PC-9 (cell line): ENCODE data around the gene MAN1C1. TPM values are rescaled to one million over a fixed set of nuclear protein-coding genes. Genes with fewer than 3 reads are reported as not detected.
A peak's percentile ranks its signal among the peaks of the same experiment; 100 is the strongest.
"Not testable (repeated sequence)": the region's sequence is repeated elsewhere in the genome, so short reads cannot be mapped to it uniquely, and the experiment has no call there.

Source experiments
- BruUV-seq: library from RNA; stranded (reverse); fragments of 400-500 nt; replicated peaks from 2 replicates; lab custom pipeline; 2021; lab: Mats Ljungman, UMichigan
- CTCF ChIA-PET: fragments of 300-600 bp; sonication (Branson Sonifier 250); formaldehyde crosslinking; loops from one replicate; lab custom pipeline; 2022; ENCODE audit warnings: antibody characterized with exemption; lab: Charles Lee
- POLR2A ChIA-PET: fragments of 300-600 bp; sonication (Branson Sonifier 250); formaldehyde crosslinking; loops from one replicate; lab custom pipeline; 2022; ENCODE audit warnings: antibody characterized with exemption; ENCODE audit not compliant: unreplicated experiment; lab: Charles Lee
- DNase-seq, 2 experiments: peaks; one replicate each; pipeline versions ENCODE4 v3.0.0 to v3.0.0-alpha.2; 2015 to 2022; ENCODE audit warnings: mixed read lengths in 1 of 2
- H2AFZ ChIP-seq: fragments of 200-600 bp; sonication (generic); 2 replicates; pipeline ENCODE4 v1.8.1; 2017; ENCODE audit warnings: antibody characterized with exemption
- H3F3A ChIP-seq: fragments of 200-600 bp; sonication (generic); 2 replicates; pipeline ENCODE4 v1.8.1; 2017; ENCODE audit warnings: antibody characterized with exemption, mild to moderate bottlenecking, low read depth; ENCODE audit not compliant: insufficient read depth
- H3K27ac ChIP-seq: fragments of 200-600 bp; sonication (generic); 2 replicates; pipeline ENCODE4 v1.6.1; 2016; ENCODE audit warnings: mixed run types
- H3K27me3 ChIP-seq: fragments of 200-600 bp; sonication (generic); 2 replicates; pipeline ENCODE4 v1.6.1; 2016; ENCODE audit warnings: low read depth, mixed run types; ENCODE audit not compliant: insufficient read depth
- H3K36me3 ChIP-seq: fragments of 200-600 bp; sonication (generic); 2 replicates; pipeline ENCODE4 v1.6.1; 2016; ENCODE audit warnings: low read depth, mixed run types
- H3K4me1 ChIP-seq: fragments of 200-600 bp; sonication (generic); replicated peaks from 2 replicates; pipeline ENCODE4 v1.6.1; 2016; ENCODE audit warnings: mixed run types; ENCODE audit not compliant: insufficient read depth
- H3K4me2 ChIP-seq: fragments of 200-600 bp; sonication (generic); 2 replicates; pipeline ENCODE4 v1.6.1; 2017; ENCODE audit warnings: mixed run types
- H3K4me3 ChIP-seq: fragments of 200-600 bp; sonication (generic); 2 replicates; pipeline ENCODE4 v1.6.1; 2016; ENCODE audit warnings: mixed run types
- H3K79me2 ChIP-seq: fragments of 200-600 bp; sonication (generic); 2 replicates; pipeline ENCODE4 v1.6.1; 2017; ENCODE audit warnings: low read depth, mixed run types
- H3K9me2 ChIP-seq: fragments of 200-600 bp; sonication (generic); 2 replicates; pipeline ENCODE4 v1.8.1; 2017; ENCODE audit warnings: mild to moderate bottlenecking; ENCODE audit not compliant: insufficient read depth
- H3K9me3 ChIP-seq: fragments of 200-600 bp; sonication (generic); 2 replicates; pipeline ENCODE4 v1.8.1; 2016; ENCODE audit warnings: low read depth; ENCODE audit not compliant: insufficient read depth
- H4K20me1 ChIP-seq: fragments of 200-600 bp; sonication (generic); 2 replicates; pipeline ENCODE4 v1.8.1; 2017; ENCODE audit not compliant: insufficient read depth
- EZH2 ChIP-seq: fragments of 200-600 bp; sonication (generic); IDR thresholded peaks from 2 replicates; pipeline ENCODE4 v1.8.0; 2017; ENCODE audit warnings: antibody characterized with exemption, low read depth
- intact Hi-C: fragments of 100-400 bp; cut with micrococcal nuclease; formaldehyde crosslinking; loops from one replicate; pipeline ENCODE4 v1.10.0; 2022; ENCODE audit not compliant: unreplicated experiment
- total RNA-seq: library from RNA; stranded (reverse); gene quantifications from 2 replicates; pipeline ENCODE4 v1.2.3, GENCODE V29; 2021
- TF ChIP-seq, protein P1 (sequence below): fragments of 200-600 bp; sonication (generic); conservative IDR thresholded peaks from 2 replicates; pipeline ENCODE4 v1.6.1; 2017; ENCODE audit warnings: mixed run types, antibody characterized with exemption, mild to moderate bottlenecking, moderate library complexity

Gene MAN1C1
- total RNA-seq, 1 experiment from 2014 or later, result 0.41 TPM

DNA sequence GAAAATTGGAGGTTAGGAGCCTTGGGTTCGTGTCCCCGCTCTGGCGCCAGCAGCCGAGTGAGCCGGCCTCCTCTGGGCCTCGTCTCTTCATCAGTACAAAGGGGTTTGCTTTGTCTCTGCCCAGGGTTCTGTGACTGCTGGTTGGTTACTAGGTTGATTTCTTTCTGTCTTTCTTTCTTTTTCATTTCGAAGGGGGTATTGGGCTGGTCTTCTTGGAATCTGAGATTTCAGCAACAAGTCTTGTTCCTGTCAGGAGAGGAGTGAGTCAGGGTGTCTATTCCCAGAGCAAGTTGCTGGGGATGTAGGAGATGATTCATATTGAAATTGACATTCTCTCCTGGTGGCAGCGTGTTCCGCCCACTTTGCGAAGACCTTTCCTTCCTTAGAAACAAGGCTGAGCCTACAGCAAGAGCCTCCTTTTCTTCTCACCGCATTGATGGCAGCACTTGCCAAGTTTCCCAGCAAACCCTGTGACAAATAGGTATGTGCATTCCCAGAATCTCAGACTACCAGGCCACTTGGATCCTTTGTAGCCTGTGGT lies 79.2 kb downstream of the MAN1C1 start:
- peak; percentile 53 to 77 for DNase-seq
- no peak for TF ChIP-seq EZH2
- TF ChIP-seq, protein P1, sequence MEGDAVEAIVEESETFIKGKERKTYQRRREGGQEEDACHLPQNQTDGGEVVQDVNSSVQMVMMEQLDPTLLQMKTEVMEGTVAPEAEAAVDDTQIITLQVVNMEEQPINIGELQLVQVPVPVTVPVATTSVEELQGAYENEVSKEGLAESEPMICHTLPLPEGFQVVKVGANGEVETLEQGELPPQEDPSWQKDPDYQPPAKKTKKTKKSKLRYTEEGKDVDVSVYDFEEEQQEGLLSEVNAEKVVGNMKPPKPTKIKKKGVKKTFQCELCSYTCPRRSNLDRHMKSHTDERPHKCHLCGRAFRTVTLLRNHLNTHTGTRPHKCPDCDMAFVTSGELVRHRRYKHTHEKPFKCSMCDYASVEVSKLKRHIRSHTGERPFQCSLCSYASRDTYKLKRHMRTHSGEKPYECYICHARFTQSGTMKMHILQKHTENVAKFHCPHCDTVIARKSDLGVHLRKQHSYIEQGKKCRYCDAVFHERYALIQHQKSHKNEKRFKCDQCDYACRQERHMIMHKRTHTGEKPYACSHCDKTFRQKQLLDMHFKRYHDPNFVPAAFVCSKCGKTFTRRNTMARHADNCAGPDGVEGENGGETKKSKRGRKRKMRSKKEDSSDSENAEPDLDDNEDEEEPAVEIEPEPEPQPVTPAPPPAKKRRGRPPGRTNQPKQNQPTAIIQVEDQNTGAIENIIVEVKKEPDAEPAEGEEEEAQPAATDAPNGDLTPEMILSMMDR, result no peak
- H3K4me2 ChIP-seq, result peak overlapping the region; percentile 39; the same call in 1 of the 2 replicates
- H4K20me1 ChIP-seq, result no peaks in the 10 kb centered on the region
- no peak overlapping the region for H3K4me3 ChIP-seq
- H3K9me2 ChIP-seq, result no peaks in the 10 kb centered on the region
- peaks cover 20% of the 10 kb centered on the region; the same call in 1 of the 2 replicates for H3F3A ChIP-seq
- ChIA-PET POLR2A (no interaction called here), CTCF (no interaction called here)
- H3K79me2 ChIP-seq, result no peaks in the 10 kb centered on the region
- H2AFZ ChIP-seq, result no peak overlapping the region
- no TSS peak for BruUV-seq
- H3K9me3 ChIP-seq, result no peaks in the 10 kb centered on the region
- H3K27me3 ChIP-seq, result no peaks in the 10 kb centered on the region
- intact Hi-C loops, result loop anchor here (1.0 to 10.0 kb wide), 2 partner anchors 12 to 81 kb away; partner anchors contain the start of gene MAN1C1
- H3K4me1 ChIP-seq, result peaks cover 19% of the 10 kb centered on the region
- peak overlapping the region; percentile 64 for H3K27ac ChIP-seq
- H3K36me3 ChIP-seq, result no peaks in the 10 kb centered on the region

DNA sequence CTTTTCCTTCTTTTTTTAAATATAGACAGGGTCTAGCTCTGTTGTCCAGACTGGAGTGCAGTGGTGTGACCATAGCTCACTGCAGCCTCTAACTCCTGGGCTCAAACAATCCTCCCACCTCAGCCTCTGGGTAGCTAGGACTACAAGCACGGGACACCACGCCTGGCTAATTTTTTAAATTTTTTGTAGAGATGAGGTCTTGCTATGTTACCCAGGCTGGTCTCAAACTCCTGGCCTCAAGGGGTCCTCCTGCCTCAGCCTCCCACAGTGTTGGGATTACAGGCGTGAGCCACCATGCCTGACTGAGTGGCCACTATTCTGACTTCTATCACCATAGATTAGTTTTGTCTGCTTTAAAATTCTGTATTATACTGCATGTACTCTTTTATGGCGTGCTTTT lies 80.1 kb downstream of the MAN1C1 start:
- H3K4me3 ChIP-seq, H3K9me3 ChIP-seq, H3K27me3 ChIP-seq, H3K79me2 ChIP-seq, H3K4me2 ChIP-seq, DNase-seq, H2AFZ ChIP-seq, CTCF ChIA-PET, H3K36me3 ChIP-seq, BruUV-seq, POLR2A ChIA-PET, H4K20me1 ChIP-seq, H3K9me2 ChIP-seq: not testable (repeated sequence)
- Histone ChIP-seq H3K27ac (0 out of 2 replicates have a peak overlapping the region, but pooled peaks have one; percentile 9), H3K4me1 (peaks cover 19% of the 10 kb centered on the region), H3F3A (peaks cover 20% of the 10 kb centered on the region; the same call in 1 of the 2 replicates)
- intact Hi-C loops, result loop anchor here (10.0 kb wide), 1 partner anchor 82 kb away; the partner anchor contains the start of gene MAN1C1

DNA sequence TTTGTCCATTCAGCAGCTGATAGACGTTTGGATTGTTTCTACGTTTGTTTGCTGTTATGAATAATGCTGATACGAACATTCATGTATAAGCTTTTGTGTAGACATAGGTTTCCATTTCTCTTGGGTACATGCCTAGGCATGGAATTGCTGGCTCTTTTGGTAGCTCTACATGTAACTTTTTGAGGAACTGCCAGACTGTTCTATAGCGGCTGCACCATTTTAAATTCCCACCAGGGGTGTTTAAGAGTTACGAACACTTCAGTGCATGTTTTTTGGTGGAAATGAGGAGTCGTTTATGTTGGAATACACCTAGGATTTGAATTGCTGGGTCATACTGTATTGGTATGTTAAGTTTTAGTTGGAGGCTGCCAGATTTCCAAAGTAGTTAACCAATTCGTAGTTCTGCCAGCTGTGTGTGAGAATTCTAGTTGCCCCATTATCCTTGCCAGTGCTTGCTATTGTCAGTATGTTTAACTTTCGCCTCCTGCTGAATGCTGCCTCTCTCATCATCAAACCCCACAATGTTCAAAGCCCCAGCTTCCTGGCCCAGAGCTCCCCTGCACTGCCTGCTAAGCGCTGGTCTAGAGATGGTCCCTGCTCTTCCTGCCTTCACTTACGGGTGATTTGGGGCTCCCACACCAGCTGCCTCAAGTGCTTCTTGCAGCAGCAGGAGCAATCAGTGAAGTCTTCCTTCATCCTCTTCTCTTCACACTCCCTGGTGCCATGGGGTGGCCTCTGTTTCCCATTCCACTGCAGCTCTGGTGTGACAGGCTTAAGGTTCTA lies 81.0 kb downstream of the MAN1C1 start:
- intact Hi-C loops, result loop anchor here (10.0 kb wide), 1 partner anchor 83 kb away; the partner anchor contains the start of gene MAN1C1
- ChIA-PET CTCF (no interaction called here), POLR2A (interaction anchor here (0.6 kb wide), 1 partner anchor 62 kb away, joined by 4 read pairs; no protein-coding TSS in a partner anchor)
- no peaks in the 10 kb centered on the region for H3K79me2 ChIP-seq
- H4K20me1 ChIP-seq, result no peaks in the 10 kb centered on the region
- H3K9me2 ChIP-seq, result no peaks in the 10 kb centered on the region
- H3F3A ChIP-seq, result peaks cover 20% of the 10 kb centered on the region; the same call in 1 of the 2 replicates
- H3K9me3 ChIP-seq, result no peaks in the 10 kb centered on the region
- no peaks in the 10 kb centered on the region for H3K36me3 ChIP-seq
- H3K27me3 ChIP-seq, result no peaks in the 10 kb centered on the region
- H3K4me1 ChIP-seq, result peaks cover 19% of the 10 kb centered on the region
- no peak overlapping the region for H2AFZ ChIP-seq
- TF ChIP-seq, protein P1, result no peak
- TF ChIP-seq EZH2, result no peak
- no peak overlapping the region for H3K4me3 ChIP-seq
- H3K4me2 ChIP-seq, result no peak overlapping the region
- no peak for DNase-seq
- no peak overlapping the region for H3K27ac ChIP-seq
- BruUV-seq, result no TSS peak
